K562 (cell line): ENCODE results near the gene PLAAT5. TPM values are rescaled to one million over a fixed set of nuclear protein-coding genes. Genes with fewer than 3 reads are reported as not detected.

ENCODE experiments used
- DNMT1 ChIP-seq: fragments of 450-650 bp; IDR thresholded peaks from 2 replicates; pipeline ENCODE4 v1.6.1; 2016; ENCODE audit warnings: antibody characterized with exemption, mild to moderate bottlenecking
- FOXM1 ChIP-seq, 2 experiments: fragments of 450-650 bp in 1 of 2; sonication (generic) in 1 of 2; formaldehyde crosslinking in 1 of 2; IDR thresholded peaks; 2 replicates each; pipeline versions ENCODE4 v1.6.1 to v1.9.0; 2017 to 2022; ENCODE audit warnings: low read depth in 2 of 2, mild to moderate bottlenecking in 2 of 2, missing genetic modification reagents in 1 of 2, moderate library complexity in 1 of 2
- HDAC3 ChIP-seq: fragments of 450-650 bp; IDR thresholded peaks from 2 replicates; pipeline ENCODE4 v1.6.1; 2018; ENCODE audit warnings: borderline replicate concordance, mild to moderate bottlenecking, moderate library complexity; ENCODE audit not compliant: partially characterized antibody
- IFI16 ChIP-seq: fragments of 250-450 bp; sonication (Bioruptor Pico); IDR thresholded peaks from 2 replicates; pipeline ENCODE4 v2.1.2; 2022; ENCODE audit warnings: mild to moderate bottlenecking, inconsistent platforms
- MAZ ChIP-seq, 2 experiments: fragments of 450-650 bp in 1 of 2; sonication (generic) in 1 of 2; formaldehyde crosslinking; IDR thresholded peaks in 1 of 2; conservative IDR thresholded peaks in 1 of 2; 2 replicates each; pipeline versions ENCODE4 v1.4.0 to v1.5.0; 2020; ENCODE audit warnings: mild to moderate bottlenecking in 1 of 2, missing genetic modification reagents in 1 of 2
- NONO ChIP-seq, 2 experiments: fragments of 200-400 bp in 1 of 2; fragments of 450-650 bp in 1 of 2; formaldehyde crosslinking in 1 of 2; IDR thresholded peaks; 2 replicates each; pipeline ENCODE4 v1.6.1; 2017; ENCODE audit warnings: low read depth in 2 of 2, mild to moderate bottlenecking in 2 of 2, moderate library complexity in 2 of 2, low read length in 1 of 2
- RBFOX2 ChIP-seq: fragments of 200-400 bp; formaldehyde crosslinking; IDR thresholded peaks from 2 replicates; pipeline ENCODE4 v1.6.1; 2017; ENCODE audit warnings: low read depth, mild to moderate bottlenecking, low read length, moderate library complexity
- TAF7 ChIP-seq: fragments of 450-650 bp; IDR thresholded peaks from 2 replicates; pipeline ENCODE4 v1.6.1; 2016; ENCODE audit warnings: missing genetic modification characterization, missing compliant biosample characterization
- TRIM24 ChIP-seq, 2 experiments: fragments of 450-650 bp; IDR thresholded peaks; 2 replicates each; pipeline ENCODE4 v1.6.1; 2016
- WHSC1 ChIP-seq: IDR thresholded peaks from one replicate; pipeline ENCODE4 v1.6.1; 2012; ENCODE audit warnings: low read length, control low read depth, inconsistent platforms
- ZBTB1 ChIP-seq: sonication (generic); formaldehyde crosslinking; IDR thresholded peaks from 2 replicates; pipeline ENCODE4 v1.8.1; 2023; ENCODE audit warnings: missing genetic modification reagents, low read depth, mild to moderate bottlenecking, borderline replicate concordance
- ZC3H11A ChIP-seq: IDR thresholded peaks from 2 replicates; pipeline ENCODE4 v1.6.1; 2012; ENCODE audit warnings: low read depth, low read length, improper control_type of control experiment
- ZNF444 ChIP-seq: fragments of 250-450 bp; sonication (Bioruptor Pico); IDR thresholded peaks from 2 replicates; pipeline ENCODE4 v1.4.0; 2020; ENCODE audit warnings: mild to moderate bottlenecking, moderate library complexity
- ZSCAN29 ChIP-seq: fragments of 450-650 bp; IDR thresholded peaks from 2 replicates; pipeline ENCODE4 v1.6.1; 2017
- polyA plus RNA-seq, 8 experiments: library from polyadenylated mRNA; depleted of rRNA in 4 of 8; stranded (reverse) in 5 of 8; unstranded in 3 of 8; fragments of >200 nt; fragmentation: Nextera tagmentation in 2 of 8; fragmentation: Illumina TruSeq in 1 of 8; extraction: Ambion mirVana in 2 of 8; extraction: Trizol in 1 of 8; gene quantifications; 2 replicates each; pipeline versions ENCODE4 v1.2.1 to v1.2.3, GENCODE V29; 2011 to 2014; ENCODE audit warnings: inconsistent platforms in 1 of 8, missing spikeins in 1 of 8
- total RNA-seq, 7 experiments: library from RNA; depleted of rRNA in 6 of 7; stranded (reverse); fragments of >200 nt in 6 of 7; fragmentation: Illumina TruSeq in 2 of 7; extraction: Trizol in 2 of 7; gene quantifications; 2 replicates each; pipeline versions ENCODE4 v1.2.1 to v1.2.3, GENCODE V29; 2011 to 2021; ENCODE audit warnings: low replicate concordance in 1 of 7
- TF ChIP-seq, protein P1 (sequence below): fragments of 250-450 bp; sonication (Bioruptor Pico); IDR thresholded peaks from 2 replicates; pipeline ENCODE4 v1.4.0; 2020; ENCODE audit warnings: mild to moderate bottlenecking, moderate library complexity
- TF ChIP-seq, protein P2 (sequence below): sonication (generic); formaldehyde crosslinking; IDR thresholded peaks from 2 replicates; pipeline ENCODE4 v1.8.0; 2022; ENCODE audit warnings: mild to moderate bottlenecking, missing genetic modification reagents, borderline replicate concordance
- TF ChIP-seq, protein P3 (sequence below): fragments of 450-650 bp; conservative IDR thresholded peaks from 2 replicates; pipeline ENCODE4 v1.6.1; 2016; ENCODE audit warnings: missing genetic modification characterization, low read depth, mild to moderate bottlenecking, control low read depth, missing compliant biosample characterization
- TF ChIP-seq, protein P4 (sequence below): fragments of 250-450 bp; sonication (Bioruptor Pico); IDR thresholded peaks from 2 replicates; pipeline ENCODE4 v1.8.0; 2021; ENCODE audit warnings: mild to moderate bottlenecking, moderate library complexity

Gene PLAAT5
- total and polyA plus RNA-seq, 9 of the 15 experiments (the other 6 are each of a cell fraction or from before 2014, with no cell fraction given), result not detected

DNA sequence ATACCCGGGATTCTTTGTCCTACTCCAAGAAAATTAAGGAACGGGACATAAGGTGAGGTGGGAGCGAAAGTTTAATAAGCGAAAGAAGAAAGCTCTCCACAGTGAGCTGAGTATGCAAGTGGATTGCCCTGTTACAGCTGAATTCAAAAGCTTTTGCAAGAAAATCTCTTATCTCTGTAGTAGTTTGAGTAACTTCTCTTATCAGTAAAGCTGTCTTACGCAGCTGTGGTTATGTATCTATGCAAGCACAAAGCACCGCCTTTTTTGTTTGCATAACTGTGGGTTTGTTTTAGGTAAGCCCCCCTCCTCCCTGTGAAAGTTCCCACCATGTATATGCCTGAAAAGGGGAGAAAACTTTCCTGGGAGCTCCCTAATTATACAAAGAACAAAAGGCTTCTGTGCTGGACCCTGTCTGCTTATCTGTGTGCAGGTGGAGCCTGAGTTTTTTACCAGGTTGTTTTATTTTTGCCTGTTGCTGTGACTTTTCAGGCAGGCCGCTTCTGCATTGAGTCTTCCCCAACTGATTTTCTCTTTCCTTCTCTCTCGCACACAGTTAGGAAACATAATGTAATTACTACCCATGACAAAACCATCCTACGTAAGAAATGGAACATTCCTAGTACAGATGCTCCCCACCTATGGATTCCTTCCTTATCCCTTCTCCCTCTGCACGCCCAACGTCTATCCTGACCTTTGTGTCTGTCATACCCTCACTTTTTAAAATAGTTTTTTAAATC lies 837 bp upstream of the PLAAT5 start (continued):
- TF ChIP-seq RBFOX2 (no peak), DNMT1 (no peak), TAF7 (tag) (no peak), ZNF444 (CRISPR knock-in tag) (no peak), MAZ (CRISPR knock-in tag; conservative IDR thresholded peaks at IDR 0.05 in 1 of 2, IDR thresholded peaks at IDR 0.05 in 1 of 2) (peak in 1 of 2 experiments; percentile 23; a peak in 1 of 4 replicates), HDAC3 (no peak), TRIM24 (IDR thresholded peaks at IDR 0.05) (peak; percentile 78 to 88), IFI16 (CRISPR knock-in tag) (no peak), FOXM1 (IDR thresholded peaks at IDR 0.05; ENCODE audit: low read depth) (peak; percentile 65; the same call in 1 of the 2 replicates), FOXM1 (CRISPR knock-in tag; IDR thresholded peaks at IDR 0.05; ENCODE audit: low read depth) (no peak), WHSC1 (no peak), ZBTB1 (CRISPR knock-in tag) (no peak), ZSCAN29 (peak; percentile 76; the same call in 1 of the 2 replicates), NONO (IDR thresholded peaks at IDR 0.05; ENCODE audit: low read depth in 2 of 2, low read length in 1 of 2) (no peak), ZC3H11A (no peak)
- TF ChIP-seq, protein P1, sequence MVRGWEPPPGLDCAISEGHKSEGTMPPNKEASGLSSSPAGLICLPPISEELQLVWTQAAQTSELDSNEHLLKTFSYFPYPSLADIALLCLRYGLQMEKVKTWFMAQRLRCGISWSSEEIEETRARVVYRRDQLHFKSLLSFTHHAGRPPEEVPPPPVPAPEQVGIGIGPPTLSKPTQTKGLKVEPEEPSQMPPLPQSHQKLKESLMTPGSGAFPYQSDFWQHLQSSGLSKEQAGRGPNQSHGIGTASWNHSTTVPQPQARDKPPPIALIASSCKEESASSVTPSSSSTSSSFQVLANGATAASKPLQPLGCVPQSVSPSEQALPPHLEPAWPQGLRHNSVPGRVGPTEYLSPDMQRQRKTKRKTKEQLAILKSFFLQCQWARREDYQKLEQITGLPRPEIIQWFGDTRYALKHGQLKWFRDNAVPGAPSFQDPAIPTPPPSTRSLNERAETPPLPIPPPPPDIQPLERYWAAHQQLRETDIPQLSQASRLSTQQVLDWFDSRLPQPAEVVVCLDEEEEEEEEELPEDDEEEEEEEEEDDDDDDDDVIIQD (CRISPR knock-in tag), result no peak
- TF ChIP-seq, protein P2, sequence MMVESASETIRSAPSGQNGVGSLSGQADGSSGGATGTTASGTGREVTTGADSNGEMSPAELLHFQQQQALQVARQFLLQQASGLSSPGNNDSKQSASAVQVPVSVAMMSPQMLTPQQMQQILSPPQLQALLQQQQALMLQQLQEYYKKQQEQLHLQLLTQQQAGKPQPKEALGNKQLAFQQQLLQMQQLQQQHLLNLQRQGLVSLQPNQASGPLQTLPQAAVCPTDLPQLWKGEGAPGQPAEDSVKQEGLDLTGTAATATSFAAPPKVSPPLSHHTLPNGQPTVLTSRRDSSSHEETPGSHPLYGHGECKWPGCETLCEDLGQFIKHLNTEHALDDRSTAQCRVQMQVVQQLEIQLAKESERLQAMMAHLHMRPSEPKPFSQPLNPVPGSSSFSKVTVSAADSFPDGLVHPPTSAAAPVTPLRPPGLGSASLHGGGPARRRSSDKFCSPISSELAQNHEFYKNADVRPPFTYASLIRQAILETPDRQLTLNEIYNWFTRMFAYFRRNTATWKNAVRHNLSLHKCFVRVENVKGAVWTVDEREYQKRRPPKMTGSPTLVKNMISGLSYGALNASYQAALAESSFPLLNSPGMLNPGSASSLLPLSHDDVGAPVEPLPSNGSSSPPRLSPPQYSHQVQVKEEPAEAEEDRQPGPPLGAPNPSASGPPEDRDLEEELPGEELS, result no peak
- TF ChIP-seq, protein P3, sequence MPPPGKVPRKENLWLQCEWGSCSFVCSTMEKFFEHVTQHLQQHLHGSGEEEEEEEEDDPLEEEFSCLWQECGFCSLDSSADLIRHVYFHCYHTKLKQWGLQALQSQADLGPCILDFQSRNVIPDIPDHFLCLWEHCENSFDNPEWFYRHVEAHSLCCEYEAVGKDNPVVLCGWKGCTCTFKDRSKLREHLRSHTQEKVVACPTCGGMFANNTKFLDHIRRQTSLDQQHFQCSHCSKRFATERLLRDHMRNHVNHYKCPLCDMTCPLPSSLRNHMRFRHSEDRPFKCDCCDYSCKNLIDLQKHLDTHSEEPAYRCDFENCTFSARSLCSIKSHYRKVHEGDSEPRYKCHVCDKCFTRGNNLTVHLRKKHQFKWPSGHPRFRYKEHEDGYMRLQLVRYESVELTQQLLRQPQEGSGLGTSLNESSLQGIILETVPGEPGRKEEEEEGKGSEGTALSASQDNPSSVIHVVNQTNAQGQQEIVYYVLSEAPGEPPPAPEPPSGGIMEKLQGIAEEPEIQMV (tag), result no peak
- TF ChIP-seq, protein P4, sequence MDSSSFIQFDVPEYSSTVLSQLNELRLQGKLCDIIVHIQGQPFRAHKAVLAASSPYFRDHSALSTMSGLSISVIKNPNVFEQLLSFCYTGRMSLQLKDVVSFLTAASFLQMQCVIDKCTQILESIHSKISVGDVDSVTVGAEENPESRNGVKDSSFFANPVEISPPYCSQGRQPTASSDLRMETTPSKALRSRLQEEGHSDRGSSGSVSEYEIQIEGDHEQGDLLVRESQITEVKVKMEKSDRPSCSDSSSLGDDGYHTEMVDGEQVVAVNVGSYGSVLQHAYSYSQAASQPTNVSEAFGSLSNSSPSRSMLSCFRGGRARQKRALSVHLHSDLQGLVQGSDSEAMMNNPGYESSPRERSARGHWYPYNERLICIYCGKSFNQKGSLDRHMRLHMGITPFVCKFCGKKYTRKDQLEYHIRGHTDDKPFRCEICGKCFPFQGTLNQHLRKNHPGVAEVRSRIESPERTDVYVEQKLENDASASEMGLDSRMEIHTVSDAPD (CRISPR knock-in tag), result no peak
